HG03460 (cell line): ENCODE results near the gene INPPL1.

Experiments
- ATAC-seq: cut with Tn5 transposase; IDR thresholded peaks from one replicate; pipeline ENCODE4 v1.9.1; 2021; ENCODE audit not compliant: unreplicated experiment

The INPPL1 gene

DNA sequence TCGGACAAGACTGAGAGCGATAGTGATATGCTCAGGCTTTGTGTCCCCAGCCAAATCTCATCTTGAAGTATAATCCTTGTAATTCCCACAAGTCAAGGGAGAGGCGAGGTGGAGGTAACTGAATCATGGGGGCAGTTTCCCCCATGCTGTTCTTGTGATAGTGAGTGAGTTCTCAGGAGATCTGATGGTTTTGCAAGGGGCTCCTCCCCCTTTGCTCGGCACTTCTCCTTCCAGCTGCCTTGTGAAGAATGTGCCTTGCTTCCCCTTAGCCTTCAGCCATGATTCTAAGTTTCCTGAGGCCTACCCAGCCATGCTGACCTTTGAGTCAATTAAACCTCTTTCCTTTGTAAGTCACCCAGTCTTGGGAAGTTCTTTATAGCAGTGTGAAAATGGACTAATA is 15.5 kb upstream of the INPPL1 start:
- no peak for ATAC-seq

DNA sequence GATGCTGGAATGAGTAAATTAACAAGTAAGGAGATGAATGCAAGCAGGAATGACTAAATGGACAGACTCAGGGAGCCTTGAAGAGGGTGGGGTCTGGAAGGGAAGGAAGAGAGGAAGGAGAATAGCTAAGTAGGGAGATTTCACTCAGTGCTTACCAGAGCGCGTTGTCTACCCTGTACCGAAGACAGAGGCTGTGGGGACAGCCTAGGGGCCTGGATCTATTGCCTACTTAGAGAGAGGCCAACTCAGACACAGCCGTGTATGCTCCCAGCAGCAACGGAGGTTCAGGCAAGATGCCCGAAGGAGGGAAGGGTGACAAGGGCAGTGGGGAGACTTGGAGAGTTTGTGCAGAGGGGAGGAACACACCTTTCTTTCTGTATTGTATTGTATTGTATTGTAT is 7.9 kb upstream of the INPPL1 start, which contains the start of gene FOLR2:
FOLR2 (plus strand) TSS at position 157 of the 400 bp plus-strand sequence. CDS start 1,791 bp downstream, outside the sequence.
- no peak for ATAC-seq

DNA sequence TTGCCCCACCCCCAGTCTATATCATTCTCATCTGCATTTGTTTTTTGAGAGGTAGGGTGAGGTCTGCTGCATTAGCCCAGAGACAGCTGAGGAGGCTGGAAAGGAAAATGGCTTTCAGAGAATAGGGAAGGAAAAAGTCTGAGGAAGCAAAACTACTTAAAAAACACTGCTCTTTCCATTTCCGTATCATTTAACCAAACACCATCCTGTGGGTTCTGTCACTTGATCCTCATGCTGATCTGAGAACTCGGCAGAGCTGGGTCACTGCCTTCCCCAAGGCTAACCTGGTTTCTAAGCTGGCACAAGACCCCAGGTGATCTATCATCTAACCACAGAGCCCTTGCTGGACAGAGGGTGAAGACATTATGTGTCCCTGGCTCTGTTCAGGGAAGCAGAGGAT is 6.7 kb upstream of the INPPL1 start:
- no peak for ATAC-seq

DNA sequence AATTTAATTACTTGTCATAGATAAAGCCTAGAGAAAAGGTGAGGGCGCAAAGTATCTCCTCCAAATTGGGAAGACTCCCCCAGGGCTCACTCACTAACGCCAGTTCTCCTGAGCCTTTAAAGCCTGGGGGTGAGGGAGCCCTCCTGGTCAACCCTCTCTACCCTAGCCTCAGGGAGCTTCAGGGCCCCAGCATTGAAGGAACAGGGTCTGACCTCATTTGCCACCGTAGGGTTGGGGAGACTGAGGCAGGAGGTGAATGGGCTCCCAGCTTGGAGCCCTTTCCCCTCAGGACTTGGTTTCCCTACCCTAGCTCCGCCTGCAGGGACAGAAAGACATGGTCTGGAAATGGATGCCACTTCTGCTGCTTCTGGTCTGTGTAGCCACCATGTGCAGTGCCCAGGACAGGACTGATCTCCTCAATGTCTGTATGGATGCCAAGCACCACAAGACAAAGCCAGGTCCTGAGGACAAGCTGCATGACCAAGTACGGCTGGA is 6.3 kb upstream of the INPPL1 start:
- ATAC-seq, result no peak

DNA sequence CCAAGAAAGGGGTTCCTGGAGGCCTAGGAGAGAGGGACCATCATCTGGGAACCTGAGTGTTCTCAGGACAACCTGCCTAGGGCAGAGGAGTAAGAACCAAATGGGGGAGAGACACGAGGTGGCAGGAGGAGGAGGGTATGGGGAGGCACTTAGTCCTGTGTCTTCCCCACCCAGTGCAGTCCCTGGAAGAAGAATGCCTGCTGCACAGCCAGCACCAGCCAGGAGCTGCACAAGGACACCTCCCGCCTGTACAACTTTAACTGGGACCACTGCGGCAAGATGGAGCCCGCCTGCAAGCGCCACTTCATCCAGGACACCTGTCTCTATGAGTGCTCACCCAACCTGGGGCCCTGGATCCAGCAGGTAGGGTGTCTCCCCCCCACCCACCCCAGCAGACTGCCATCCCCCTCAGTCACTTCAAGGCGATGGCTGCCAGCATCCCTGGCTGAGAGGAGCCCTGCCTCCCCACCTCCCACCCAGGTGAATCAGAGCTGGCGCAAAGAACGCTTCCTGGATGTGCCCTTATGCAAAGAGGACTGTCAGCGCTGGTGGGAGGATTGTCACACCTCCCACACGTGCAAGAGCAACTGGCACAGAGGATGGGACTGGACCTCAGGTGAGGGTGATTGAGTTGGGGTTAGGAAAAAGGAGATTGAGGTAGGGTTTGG is 3.7 kb upstream of the INPPL1 start:
- no peak for ATAC-seq

DNA sequence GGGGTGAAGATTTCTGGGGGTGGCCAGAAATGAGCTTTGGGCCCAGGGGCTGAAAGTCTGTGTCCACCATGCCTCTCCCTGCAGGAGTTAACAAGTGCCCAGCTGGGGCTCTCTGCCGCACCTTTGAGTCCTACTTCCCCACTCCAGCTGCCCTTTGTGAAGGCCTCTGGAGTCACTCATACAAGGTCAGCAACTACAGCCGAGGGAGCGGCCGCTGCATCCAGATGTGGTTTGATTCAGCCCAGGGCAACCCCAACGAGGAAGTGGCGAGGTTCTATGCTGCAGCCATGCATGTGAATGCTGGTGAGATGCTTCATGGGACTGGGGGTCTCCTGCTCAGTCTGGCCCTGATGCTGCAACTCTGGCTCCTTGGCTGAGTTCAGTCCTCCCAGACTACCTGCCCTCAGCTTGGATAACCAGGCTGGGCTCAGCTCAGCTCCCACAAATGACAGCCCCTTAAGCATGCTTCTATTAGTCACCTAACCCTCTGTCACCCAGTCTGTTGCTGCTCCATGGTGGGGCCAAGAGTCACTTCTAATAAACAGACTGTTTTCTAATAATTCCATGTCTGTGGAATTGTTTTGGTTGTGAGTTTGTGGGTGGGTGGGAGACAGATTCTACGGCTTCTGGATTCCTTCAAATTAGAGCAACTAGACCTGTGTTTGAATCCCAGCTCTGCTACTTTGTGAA is 3.0 kb upstream of the INPPL1 start:
- ATAC-seq, result no peak

DNA sequence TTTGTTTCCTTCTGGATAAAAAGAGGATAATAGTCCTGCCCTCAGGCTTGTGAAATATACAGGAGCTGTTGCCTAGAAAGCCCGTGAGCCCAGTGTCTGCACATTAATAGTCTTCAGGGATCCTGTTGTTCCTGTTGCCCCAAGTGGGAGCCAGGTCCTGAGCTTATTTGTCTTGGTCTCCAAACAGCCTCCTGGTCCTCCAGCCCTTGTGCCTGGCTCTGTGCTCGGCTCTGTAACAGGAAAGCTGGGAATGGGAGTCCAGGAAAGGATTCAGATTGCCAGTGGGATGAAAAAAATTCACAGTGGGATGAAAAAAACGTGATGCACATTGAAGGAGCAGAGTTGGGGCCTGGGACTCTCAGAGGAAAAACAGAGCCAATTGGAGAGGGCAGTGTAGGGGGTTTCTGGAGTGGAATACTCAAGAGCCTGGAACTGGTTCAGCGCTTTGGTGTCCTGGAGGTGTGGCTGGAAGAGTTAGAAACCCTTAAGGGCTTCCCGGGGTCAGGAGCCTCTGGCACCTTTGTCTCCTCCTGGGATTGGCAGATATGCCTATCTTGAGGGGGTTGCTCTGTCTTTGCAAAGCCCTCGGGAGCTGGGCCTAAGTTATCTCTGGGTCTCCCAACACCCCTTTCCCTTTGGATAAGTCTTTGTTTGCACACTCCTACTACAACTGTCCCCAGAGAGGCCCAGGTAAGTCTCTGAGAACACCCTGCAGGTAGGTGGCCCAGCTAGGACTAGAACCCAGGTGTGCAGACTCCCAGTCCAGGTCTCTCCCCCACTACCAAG is 2.3 kb upstream of the INPPL1 start:
- ATAC-seq, result no peak

DNA sequence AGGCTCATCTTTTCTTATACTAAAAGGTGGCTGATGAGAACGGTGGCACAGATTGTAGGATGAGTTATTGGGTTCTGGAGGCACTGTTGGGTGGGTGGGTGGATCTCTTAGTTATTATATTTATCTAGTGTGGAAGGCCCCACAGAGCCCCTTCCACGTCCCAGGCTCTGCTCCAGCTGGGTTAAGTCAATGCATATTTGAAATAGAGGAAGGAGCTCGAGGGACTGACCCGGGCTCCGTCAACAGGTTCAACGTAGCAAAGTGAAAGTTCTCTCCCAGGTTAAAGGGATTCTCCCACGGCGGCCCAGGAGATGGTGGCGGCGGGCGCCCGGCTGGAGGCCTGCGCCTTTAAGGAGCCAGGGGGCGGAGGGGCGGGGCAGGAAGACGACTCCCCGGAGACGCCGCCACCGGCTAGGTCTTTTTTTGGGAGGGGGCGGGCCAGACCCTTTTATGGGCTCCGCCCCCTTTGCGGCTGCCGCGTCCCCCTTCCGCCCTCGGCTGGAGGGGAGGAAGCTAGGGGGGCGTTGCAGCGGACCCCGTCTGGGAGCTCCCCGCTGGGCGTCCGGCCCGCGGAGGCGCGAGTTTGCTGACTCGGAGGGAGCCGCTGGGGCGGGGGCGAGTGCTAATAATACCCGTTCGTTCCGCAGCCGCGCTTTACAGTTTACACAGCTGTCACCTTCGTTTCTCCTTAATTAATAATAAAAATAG is 1.5 kb upstream of the INPPL1 start:
- ATAC-seq, result peak; percentile 53

DNA sequence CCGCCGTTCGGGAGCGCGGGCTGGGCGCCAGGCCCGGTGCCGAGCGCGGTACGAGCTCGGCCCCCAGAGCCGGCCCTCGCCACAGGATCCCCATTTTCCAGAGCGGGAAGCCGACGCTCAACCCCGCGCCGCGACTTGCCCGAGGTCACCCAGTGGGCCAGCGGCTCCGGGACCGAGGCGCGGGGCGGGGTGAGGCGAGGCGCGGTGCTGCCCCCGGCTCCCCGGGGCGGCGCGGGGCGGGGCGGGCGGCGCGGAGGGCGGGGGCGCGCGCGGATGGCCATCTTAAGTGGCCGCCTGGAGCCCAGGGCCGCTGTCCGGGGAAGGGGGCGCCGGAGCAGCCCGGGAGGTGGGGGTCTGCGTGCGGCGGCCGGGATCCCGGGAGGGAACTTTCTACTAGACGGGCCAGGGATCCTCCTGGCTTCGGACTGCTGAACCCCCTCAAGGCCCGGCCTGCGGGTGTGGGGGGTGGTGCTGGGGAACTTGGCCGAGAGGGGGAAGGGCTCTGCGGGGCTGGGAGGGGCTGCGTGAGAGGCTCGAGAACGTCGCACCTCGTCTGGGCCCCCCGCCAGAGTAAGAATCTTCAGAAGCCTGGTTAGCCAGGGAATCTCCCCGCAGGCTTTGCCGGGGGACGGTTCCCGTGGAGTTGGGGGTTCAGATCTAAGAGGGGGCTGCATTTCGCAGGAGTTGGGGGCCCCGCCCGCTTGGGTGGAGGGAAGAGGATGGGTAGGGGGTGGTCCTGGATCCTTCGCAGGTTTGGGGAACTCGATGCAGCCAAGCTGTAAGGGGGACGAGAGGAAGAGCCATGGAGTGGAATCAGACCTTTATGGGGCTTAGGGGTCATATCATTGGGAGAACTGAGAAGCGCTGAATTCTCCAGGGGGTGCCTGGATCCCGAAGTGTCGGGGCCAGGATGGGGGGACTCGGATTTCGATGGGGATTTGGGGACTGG is 678 bp upstream of the INPPL1 start:
- peak; percentile 42 for ATAC-seq

DNA sequence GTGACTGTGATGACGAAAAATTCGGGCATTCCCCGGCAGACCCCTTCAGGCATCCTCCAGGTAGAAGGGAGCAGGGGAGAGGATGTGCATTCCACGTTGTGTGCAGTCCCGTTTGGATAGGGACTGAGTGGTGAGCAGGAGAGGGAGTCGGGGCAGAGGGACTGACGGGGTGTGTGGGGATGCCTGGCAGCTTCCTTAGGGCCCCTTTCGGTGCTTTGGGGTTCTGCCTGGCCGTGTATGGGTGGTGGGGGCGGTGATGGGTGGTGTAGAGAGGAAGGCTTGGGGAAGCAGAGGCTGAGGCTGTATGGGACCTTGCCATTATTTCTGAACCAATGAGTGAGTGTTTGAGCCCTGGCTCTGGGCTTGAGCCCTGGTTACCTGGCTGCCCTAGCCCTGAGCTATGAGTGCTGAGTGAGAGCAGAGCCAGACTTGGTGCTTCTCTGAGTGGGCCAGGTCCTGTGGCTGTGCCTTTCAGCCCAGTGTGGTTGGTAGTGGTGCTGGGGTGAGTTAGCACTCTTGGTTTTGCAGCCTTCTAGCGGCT is 914 bp downstream of the INPPL1 start:
- no peak for ATAC-seq

DNA sequence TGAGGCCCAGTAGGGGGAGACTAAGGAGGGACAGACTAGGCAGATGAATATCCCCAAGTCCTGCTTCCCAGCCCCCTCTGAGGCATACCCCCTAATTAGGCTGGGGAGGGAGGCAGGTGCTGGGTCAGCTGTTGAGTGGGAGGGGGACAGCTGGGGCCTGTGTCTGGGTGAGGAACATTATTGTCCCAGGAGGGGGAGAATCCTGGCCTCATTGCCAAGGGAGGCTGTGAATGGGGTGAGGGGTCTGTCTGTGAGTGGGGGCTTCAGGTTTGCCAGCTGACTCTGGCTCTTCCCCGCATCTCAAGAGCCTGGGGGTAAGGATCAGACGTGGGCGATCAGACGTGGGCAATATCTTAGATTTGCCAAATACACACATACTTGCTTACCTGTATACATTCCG is 2.1 kb downstream of the INPPL1 start:
- ATAC-seq, result no peak

DNA sequence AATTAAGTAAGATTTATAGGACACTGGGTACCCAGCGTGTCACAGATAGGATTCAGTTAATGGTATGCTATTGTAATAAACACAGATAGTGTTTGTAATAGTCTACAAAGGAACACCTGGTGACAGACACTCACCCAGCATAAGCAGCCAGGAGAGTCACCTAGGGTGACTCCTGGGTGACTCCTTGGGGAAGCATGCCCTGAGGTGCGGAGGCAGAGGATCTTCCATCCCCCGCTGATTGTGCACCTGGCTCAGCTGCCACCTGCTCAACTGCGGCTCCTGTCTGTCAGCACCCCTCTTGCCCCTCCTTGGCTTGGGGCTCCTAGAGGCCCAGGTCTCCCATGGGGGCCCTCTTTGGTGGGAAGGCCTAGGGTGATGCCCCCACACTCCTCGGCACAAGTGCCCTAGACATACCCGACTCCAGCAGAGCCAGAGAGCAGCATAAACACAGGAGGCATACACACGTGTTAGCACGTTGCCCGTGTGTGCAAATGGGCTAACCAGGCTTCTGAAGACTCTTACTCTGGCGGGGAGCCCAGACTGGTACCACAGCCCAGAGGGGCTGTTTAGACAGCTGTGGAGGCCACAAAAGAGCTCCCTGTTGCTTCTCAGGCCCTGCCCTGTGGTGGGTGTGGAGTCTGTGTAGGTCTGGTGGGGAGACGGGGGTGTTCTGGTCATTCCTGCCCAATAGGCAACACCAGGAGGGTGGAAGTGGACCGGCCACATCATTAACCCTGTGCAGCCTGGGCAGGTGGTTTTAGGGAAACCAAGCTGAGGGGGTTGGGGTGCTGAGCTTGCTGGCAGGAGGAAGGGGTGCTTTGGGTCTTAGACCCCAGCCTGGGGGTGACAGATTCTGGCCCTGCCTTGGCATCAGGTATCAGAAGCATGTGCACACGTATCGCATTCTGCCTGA is 3.0 kb downstream of the INPPL1 start:
- no peak for ATAC-seq

DNA sequence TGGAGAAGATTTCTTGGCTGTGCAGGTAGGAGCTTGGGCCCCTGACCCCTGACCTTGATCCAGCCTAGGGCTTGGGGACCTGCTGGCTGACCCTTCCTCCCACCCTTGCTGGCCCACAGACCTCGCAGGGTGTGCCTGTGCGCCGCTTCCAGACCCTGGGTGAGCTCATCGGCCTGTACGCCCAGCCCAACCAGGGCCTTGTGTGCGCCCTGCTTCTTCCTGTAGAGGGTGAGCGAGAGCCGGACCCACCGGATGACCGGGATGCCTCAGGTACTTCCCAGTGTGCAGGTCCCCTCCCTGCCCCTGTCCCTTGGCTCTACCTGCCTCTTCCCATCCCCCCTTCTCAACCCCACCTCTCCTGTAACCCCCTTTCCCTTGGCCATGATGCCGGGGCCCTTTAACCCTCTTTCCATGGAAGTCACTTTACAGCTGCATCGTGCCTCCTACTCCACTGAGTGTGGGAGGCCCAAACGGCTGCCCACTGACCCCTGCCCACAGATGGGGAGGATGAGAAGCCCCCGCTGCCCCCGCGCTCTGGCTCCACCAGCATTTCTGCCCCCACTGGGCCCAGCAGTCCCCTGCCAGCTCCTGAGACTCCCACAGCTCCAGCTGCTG is 3.8 kb downstream of the INPPL1 start:
- ATAC-seq, result no peak

DNA sequence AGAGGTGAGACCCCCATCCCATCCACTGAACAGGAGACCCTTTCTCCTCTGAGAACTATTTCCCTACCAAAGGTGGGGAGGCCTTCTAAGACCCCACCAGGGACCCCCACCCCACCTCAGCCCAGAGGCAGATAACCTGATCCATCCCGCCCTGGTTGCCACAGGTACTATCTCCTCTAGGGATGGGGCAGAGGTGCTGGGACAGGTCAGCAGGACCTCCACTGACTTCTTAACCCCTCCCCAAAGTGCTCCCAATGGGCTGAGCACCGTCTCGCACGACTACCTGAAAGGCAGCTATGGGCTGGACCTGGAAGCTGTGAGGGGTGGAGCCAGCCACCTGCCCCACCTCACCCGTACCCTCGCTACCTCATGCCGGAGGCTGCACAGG is 4.3 kb downstream of the INPPL1 start:
- ATAC-seq, result no peak

DNA sequence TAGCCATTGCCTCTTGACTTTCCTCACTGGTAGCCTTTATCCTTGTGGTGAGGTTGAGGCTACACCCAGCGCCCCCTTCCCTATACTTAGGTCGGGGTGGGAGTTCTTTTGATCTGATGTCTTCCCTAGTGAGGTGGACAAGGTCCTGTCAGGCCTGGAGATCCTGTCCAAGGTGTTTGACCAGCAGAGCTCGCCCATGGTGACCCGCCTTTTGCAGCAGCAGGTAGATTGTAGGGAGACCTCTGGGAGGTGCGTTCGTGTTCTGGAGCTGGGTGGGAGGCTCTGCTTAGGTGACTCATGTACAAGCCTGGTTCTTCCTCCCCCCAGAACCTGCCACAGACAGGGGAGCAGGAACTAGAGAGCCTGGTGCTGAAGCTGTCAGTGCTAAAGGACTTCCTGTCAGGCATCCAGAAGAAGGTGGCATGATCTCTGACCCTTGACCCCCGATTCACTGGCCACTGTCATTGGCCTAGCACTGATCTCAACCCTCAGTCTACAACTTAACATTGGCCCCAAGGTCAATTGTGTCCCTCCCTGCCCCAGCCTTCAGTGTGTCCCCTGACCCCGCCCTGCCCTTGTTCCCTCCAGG is 4.9 kb downstream of the INPPL1 start:
- no peak for ATAC-seq

DNA sequence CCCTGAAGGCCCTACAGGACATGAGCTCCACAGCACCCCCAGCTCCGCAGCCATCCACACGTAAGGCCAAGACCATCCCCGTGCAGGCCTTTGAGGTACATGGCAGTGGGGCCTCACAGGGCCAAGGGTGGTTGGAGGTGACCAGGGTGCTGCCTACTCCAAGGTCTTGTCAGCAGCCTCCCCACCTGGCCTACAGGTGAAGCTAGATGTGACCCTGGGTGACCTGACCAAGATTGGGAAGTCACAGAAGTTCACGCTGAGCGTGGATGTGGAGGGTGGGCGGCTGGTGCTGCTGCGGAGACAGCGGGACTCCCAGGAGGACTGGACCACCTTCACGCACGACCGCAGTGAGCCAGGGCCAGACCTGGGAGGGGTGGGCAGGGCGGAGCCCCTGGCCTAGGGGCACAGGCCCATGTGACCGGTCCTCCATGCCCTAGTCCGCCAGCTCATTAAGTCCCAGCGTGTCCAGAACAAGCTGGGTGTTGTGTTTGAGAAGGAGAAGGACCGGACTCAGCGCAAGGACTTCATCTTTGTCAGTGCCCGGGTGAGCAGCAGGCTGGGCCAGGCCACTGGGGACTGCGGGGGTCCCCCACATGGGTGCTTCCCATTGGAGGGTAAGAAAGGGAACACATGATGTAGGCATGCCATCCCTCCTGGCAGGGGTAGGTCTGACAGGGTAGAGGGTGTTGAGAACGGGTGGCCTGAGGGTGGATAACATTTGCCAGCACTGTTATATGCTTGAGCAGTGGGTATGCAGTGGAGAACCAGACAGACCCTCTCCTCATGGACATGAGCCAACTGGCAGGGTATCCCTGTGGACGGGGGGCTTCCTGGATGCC is 5.6 kb downstream of the INPPL1 start:
- no peak for ATAC-seq

DNA sequence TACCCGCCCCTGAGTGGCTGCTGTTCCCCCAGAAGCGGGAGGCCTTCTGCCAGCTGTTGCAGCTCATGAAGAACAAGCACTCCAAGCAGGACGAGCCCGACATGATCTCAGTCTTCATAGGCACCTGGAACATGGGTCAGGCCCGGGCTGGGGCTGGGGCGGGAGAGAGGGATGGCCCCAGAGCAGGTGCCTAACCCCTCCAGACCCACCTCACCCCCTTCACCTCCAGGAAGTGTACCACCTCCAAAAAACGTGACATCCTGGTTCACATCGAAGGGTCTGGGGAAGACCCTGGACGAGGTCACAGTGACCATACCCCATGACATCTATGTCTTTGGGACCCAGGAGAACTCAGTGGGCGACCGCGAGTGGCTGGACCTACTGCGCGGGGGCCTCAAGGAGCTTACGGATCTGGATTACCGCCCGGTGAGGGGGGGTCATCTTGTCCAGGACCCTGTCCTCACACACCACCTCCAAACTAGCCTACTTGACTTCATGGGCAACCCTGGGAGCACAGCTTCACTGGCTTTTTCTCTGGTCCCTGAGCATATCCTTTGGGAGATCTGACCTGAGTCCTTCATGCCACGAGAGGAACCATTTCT is 6.3 kb downstream of the INPPL1 start:
- ATAC-seq, result no peak
